ENCODE results near the gene ZNF668.

- TF ChIP-seq POLR2A (IDR thresholded peaks at IDR 0.05; ENCODE audit: low read depth, low read length) (no peak), MAZ (IDR thresholded peaks at IDR 0.05; ENCODE audit: borderline replicate concordance, low read depth, low read length) (no peak)
- TF ChIP-seq, protein P1, sequence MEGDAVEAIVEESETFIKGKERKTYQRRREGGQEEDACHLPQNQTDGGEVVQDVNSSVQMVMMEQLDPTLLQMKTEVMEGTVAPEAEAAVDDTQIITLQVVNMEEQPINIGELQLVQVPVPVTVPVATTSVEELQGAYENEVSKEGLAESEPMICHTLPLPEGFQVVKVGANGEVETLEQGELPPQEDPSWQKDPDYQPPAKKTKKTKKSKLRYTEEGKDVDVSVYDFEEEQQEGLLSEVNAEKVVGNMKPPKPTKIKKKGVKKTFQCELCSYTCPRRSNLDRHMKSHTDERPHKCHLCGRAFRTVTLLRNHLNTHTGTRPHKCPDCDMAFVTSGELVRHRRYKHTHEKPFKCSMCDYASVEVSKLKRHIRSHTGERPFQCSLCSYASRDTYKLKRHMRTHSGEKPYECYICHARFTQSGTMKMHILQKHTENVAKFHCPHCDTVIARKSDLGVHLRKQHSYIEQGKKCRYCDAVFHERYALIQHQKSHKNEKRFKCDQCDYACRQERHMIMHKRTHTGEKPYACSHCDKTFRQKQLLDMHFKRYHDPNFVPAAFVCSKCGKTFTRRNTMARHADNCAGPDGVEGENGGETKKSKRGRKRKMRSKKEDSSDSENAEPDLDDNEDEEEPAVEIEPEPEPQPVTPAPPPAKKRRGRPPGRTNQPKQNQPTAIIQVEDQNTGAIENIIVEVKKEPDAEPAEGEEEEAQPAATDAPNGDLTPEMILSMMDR (conservative IDR thresholded peaks at IDR 0.05; ENCODE audit: low read depth, low read length), result no peak
Measured at GRCh38 chr16:31043898-31044481, 30.1 kb downstream of the ZNF668 start.

Data from IMR-90 (cell line).